Thymus (tissue), 11 donors: ENCODE measurements around the gene ADD1. TPM values are rescaled to one million over a fixed set of nuclear protein-coding genes. Genes with fewer than 3 reads are reported as not detected.

Experiments
- DNase-seq, 9 donors: peaks; one replicate each; pipeline ENCODE4 v3.0.0-alpha.2; 2013; ENCODE audit warnings: low spot score in 9 of 9, low read depth in 6 of 9, missing footprints in 1 of 9
- H3K27ac ChIP-seq, 2 donors: one replicate each; pipeline ENCODE4 v1.5.1; 2013; ENCODE audit warnings: control low read depth in 1 of 2, low read depth in 1 of 2, low read length in 1 of 2, mild to moderate bottlenecking in 1 of 2, moderate library complexity in 1 of 2
- H3K27me3 ChIP-seq, 2 donors: one replicate each; pipeline ENCODE4 v1.5.1; 2013; ENCODE audit warnings: low read length in 1 of 2; ENCODE audit not compliant: control insufficient read depth in 2 of 2, insufficient read depth in 1 of 2
- H3K36me3 ChIP-seq, 2 donors: one replicate each; pipeline ENCODE4 v1.5.1; 2013; ENCODE audit warnings: low read length in 1 of 2, mild to moderate bottlenecking in 1 of 2, moderate library complexity in 1 of 2; ENCODE audit not compliant: control insufficient read depth in 2 of 2, insufficient read depth in 2 of 2
- H3K4me1 ChIP-seq, 2 donors: one replicate each; pipeline ENCODE4 v1.5.1; 2013; ENCODE audit warnings: low read length in 2 of 2; ENCODE audit not compliant: control insufficient read depth in 2 of 2, insufficient read depth in 2 of 2
- H3K4me3 ChIP-seq, 2 donors: one replicate each; pipeline ENCODE4 v1.5.1; 2013; ENCODE audit warnings: low read length in 2 of 2, control low read depth in 1 of 2, mild to moderate bottlenecking in 1 of 2
- H3K9me3 ChIP-seq, 2 donors: one replicate each; pipeline ENCODE4 v1.5.1; 2013; ENCODE audit warnings: low read length in 1 of 2, mild to moderate bottlenecking in 1 of 2; ENCODE audit not compliant: control insufficient read depth in 2 of 2, insufficient read depth in 1 of 2
- WGBS: extraction: QIAGEN DNeasy Blood & Tissue Kit; methylation state at CpG from one replicate; pipeline ENCODE4 v1.1.7; 2013; 5-methylcytosine and 5-hydroxymethylcytosine counted together
- polyA plus RNA-seq: library from polyadenylated mRNA; stranded (reverse); fragments of 200-250 nt; gene quantifications from one replicate; pipeline ENCODE4 v1.2.3, GENCODE V29; 2013
- total RNA-seq: library from RNA; stranded (reverse); fragments of 120-200 nt; gene quantifications from one replicate; pipeline ENCODE4 v1.2.4, GENCODE V29; 2013
- donor health status: healthy.

ADD1 gene
- total and polyA plus RNA-seq, 2 donors: 103 to 247 TPM

GRCh38 chr4:2798399-2799223 is 45.0 kb upstream of the ADD1 start:
- Histone ChIP-seq H3K9me3 (no peaks in the 10 kb centered on the region), H3K27me3 (peaks cover 0 to 25% of the 10 kb centered on the region in 2 donors), H3K4me1 (peaks cover 45 to 63% of the 10 kb centered on the region in 2 donors), H3K36me3 (no peaks in the 10 kb centered on the region), H3K27ac (peak overlapping the region; percentile 79 to 86), H3K4me3 (peak overlapping the region; percentile 16 to 29)
- DNase-seq: peak in 3 of 9 donors; percentile 55 to 77 (median 57)
- WGBS: 18% methylated on average over 29 of the region's 29 CpGs

- DNase-seq: peak in 1 of 9 donors; percentile 43
- Histone ChIP-seq H3K4me3 (peak overlapping the region; percentile 16 to 29), H3K4me1 (peaks cover 41 to 56% of the 10 kb centered on the region in 2 donors), H3K27me3 (peaks cover 0 to 17% of the 10 kb centered on the region in 2 donors), H3K9me3 (no peaks in the 10 kb centered on the region), H3K27ac (peak overlapping the region; percentile 36 to 86), H3K36me3 (no peaks in the 10 kb centered on the region)
- WGBS: 40% methylated on average over 14 of the region's 14 CpGs
Measured at GRCh38 chr4:2799224-2799911, 44.3 kb upstream of the ADD1 start.

- WGBS: 84% methylated on average over 23 of the region's 23 CpGs
- no peak for DNase-seq
- Histone ChIP-seq H3K27ac (peak overlapping the region; percentile 44 to 86), H3K4me1 (peaks cover 41 to 53% of the 10 kb centered on the region in 2 donors), H3K36me3 (no peaks in the 10 kb centered on the region), H3K9me3 (no peaks in the 10 kb centered on the region), H3K4me3 (peak overlapping the region; percentile 16 to 25), H3K27me3 (peaks cover 0 to 10% of the 10 kb centered on the region in 2 donors)
Measured at GRCh38 chr4:2799971-2800690, 43.5 kb upstream of the ADD1 start.

GRCh38 chr4:2800691-2801596 is 42.7 kb upstream of the ADD1 start:
- WGBS: 49% methylated on average over 29 of the region's 29 CpGs
- DNase-seq: no peak
- Histone ChIP-seq H3K4me3 (no peak overlapping the region), H3K36me3 (no peaks in the 10 kb centered on the region), H3K4me1 (peaks cover 41 to 55% of the 10 kb centered on the region in 2 donors), H3K27me3 (peaks cover 0 to 2% of the 10 kb centered on the region in 2 donors), H3K27ac (peak overlapping the region; percentile 44 to 49), H3K9me3 (no peaks in the 10 kb centered on the region)

- no peak for DNase-seq
- Histone ChIP-seq H3K9me3 (no peaks in the 10 kb centered on the region), H3K4me3 (no peak overlapping the region), H3K36me3 (peaks cover 0 to 4% of the 10 kb centered on the region in 2 donors), H3K4me1 (peaks cover 37 to 61% of the 10 kb centered on the region in 2 donors), H3K27ac (no peak overlapping the region), H3K27me3 (no peaks in the 10 kb centered on the region)
- 98% methylated on average over 27 of the region's 27 CpGs for WGBS
Measured at GRCh38 chr4:2802618-2803531, 40.8 kb upstream of the ADD1 start.

- WGBS: 98% methylated on average over 20 of the region's 20 CpGs
- H3K4me1 ChIP-seq: peaks cover 27 to 51% of the 10 kb centered on the region in 2 donors
- H3K36me3 ChIP-seq: peaks cover 0 to 4% of the 10 kb centered on the region in 2 donors
- H3K27me3 ChIP-seq: no peaks in the 10 kb centered on the region
- H3K9me3 ChIP-seq: no peaks in the 10 kb centered on the region
- no peak for DNase-seq
- H3K4me3 ChIP-seq: no peak overlapping the region
- H3K27ac ChIP-seq: no peak overlapping the region
Measured at GRCh38 chr4:2803624-2804448, 39.8 kb upstream of the ADD1 start.

- Histone ChIP-seq H3K9me3 (no peaks in the 10 kb centered on the region), H3K36me3 (peaks cover 0 to 4% of the 10 kb centered on the region in 2 donors), H3K27me3 (no peaks in the 10 kb centered on the region), H3K4me1 (peaks cover 21 to 44% of the 10 kb centered on the region in 2 donors), H3K27ac (no peak overlapping the region), H3K4me3 (no peak overlapping the region)
- 93% methylated on average over 10 of the region's 10 CpGs for WGBS
- DNase-seq: no peak
Measured at GRCh38 chr4:2804449-2804972, 39.1 kb upstream of the ADD1 start.
